HepG2 (cell line): Measurements from ENCODE around the gene AQP9. TPM values are rescaled to one million over a fixed set of nuclear protein-coding genes. Genes with fewer than 3 reads are reported as not detected.

ENCODE experiments used
- EZH2 ChIP-seq: conservative IDR thresholded peaks from 2 replicates; pipeline ENCODE4 v1.6.1; 2012; ENCODE audit warnings: mild to moderate bottlenecking, low read depth, low read length, moderate library complexity
- FOXP1 ChIP-seq, 2 experiments: fragments of 450-650 bp in 1 of 2; IDR thresholded peaks; 2 replicates each; pipeline ENCODE4 v1.6.1; 2017 to 2018; ENCODE audit warnings: antibody characterized with exemption in 1 of 2
- HDAC1 ChIP-seq: sonication (generic); formaldehyde crosslinking; IDR thresholded peaks from 2 replicates; pipeline ENCODE4 v1.5.1; 2020; ENCODE audit warnings: mild to moderate bottlenecking, missing genetic modification reagents
- HES4 ChIP-seq: sonication (generic); formaldehyde crosslinking; IDR thresholded peaks from 2 replicates; pipeline ENCODE4 v1.9.0; 2021; ENCODE audit warnings: mild to moderate bottlenecking, missing genetic modification reagents, borderline replicate concordance
- ZNF614 ChIP-seq: IDR thresholded peaks from 2 replicates; pipeline ENCODE4 v1.6.1; 2018; ENCODE audit warnings: missing biosample characterization, missing genetic modification reagents, inconsistent platforms, borderline replicate concordance
- ZNF644 ChIP-seq: IDR thresholded peaks from 2 replicates; pipeline ENCODE4 v1.6.1; 2016; ENCODE audit warnings: low read depth
- ZSCAN30 ChIP-seq: sonication (generic); formaldehyde crosslinking; IDR thresholded peaks from 2 replicates; pipeline ENCODE4 v1.5.0; 2020; ENCODE audit warnings: mild to moderate bottlenecking, missing genetic modification reagents
- polyA plus RNA-seq, 8 experiments: library from polyadenylated mRNA; depleted of rRNA in 3 of 8; stranded (reverse) in 7 of 8; unstranded in 1 of 8; fragments of >200 nt; fragmentation: Illumina TruSeq in 4 of 8; extraction: Trizol in 4 of 8; gene quantifications; 2 replicates each; pipeline versions ENCODE4 v1.2.1 to v1.2.3, GENCODE V29; 2011 to 2016; ENCODE audit warnings: low read depth in 4 of 8, missing spikeins in 1 of 8, mixed read lengths in 1 of 8; ENCODE audit not compliant: insufficient read depth in 1 of 8
- total RNA-seq, 5 experiments: library from RNA; depleted of rRNA; stranded (reverse); fragments of >200 nt; fragmentation: Illumina TruSeq; extraction: Trizol; gene quantifications; 2 replicates each; pipeline ENCODE4 v1.2.3, GENCODE V29; 2016; ENCODE audit warnings: low read depth in 1 of 5
- TF ChIP-seq, protein P1 (sequence below): IDR thresholded peaks from 2 replicates; pipeline ENCODE4 v1.6.1; 2016; ENCODE audit warnings: missing compliant biosample characterization, missing genetic modification reagents, borderline replicate concordance
- TF ChIP-seq, protein P2 (sequence below): sonication (generic); formaldehyde crosslinking; conservative IDR thresholded peaks from 2 replicates; pipeline ENCODE4 v1.8.0; 2022; ENCODE audit warnings: mild to moderate bottlenecking, moderate library complexity, missing genetic modification reagents
- TF ChIP-seq, protein P3 (sequence below): sonication (generic); formaldehyde crosslinking; IDR thresholded peaks from 2 replicates; pipeline ENCODE4 v1.4.0; 2020; ENCODE audit warnings: missing genetic modification reagents, borderline replicate concordance
- TF ChIP-seq, protein P4 (sequence below): sonication (generic); formaldehyde crosslinking; conservative IDR thresholded peaks from 2 replicates; pipeline ENCODE4 v1.4.0; 2020; ENCODE audit warnings: missing genetic modification reagents
- TF ChIP-seq, protein P5 (sequence below): sonication (generic); formaldehyde crosslinking; IDR thresholded peaks from 2 replicates; pipeline ENCODE4 v1.4.0; 2020; ENCODE audit warnings: missing genetic modification reagents, mild to moderate bottlenecking, borderline replicate concordance
- TF ChIP-seq, protein P6 (sequence below): sonication (generic); formaldehyde crosslinking; IDR thresholded peaks from 2 replicates; pipeline ENCODE4 v1.9.0; 2021; ENCODE audit warnings: missing genetic modification reagents, borderline replicate concordance
- TF ChIP-seq, protein P7 (sequence below): sonication (generic); formaldehyde crosslinking; IDR thresholded peaks from 2 replicates; pipeline ENCODE4 v1.4.0; 2020; ENCODE audit warnings: missing genetic modification reagents

AQP9 gene
- total and polyA plus RNA-seq, 2 of the 13 experiments (the other 11 are each of a cell fraction or from before 2014, with no cell fraction given), result not detected

DNA sequence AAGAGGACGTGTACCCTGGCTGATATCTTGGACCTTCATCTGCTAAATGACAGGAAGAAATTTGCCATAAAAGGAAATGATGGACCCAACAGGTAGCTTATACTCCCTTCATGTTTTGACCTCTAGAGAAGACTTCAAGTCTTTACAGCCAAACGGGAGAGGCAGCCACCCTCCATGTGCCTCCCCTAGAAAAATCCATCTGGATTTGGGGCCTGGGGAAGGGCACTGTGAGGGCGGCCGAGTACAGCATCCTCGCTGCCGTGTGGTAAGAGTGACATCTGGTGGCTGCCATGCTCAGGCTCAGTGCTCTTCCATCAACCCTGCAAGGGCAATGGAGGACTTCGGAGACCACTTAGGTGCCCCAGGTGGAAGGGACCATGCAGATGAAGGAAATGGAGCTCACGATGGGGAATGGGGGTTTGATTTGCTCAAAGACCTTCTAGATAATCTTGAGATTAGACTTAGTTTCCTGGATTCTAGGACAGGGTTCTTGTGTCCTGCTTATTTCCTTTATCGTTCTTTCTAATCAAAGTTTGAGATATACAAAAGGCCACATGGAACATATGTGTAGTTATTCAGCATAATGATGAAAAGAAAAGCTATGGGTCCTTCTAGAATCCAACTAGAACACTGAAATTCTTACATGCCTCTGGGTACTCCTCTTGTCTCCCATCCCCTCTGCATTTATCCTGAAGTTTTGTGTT, 44.4 kb downstream of the AQP9 start (continued):
- TF ChIP-seq ZSCAN30 (no peak), HES4 (CRISPR knock-in tag) (no peak), EZH2 (no peak), ZNF644 (CRISPR knock-in tag) (no peak), HDAC1 (no peak), ZNF614 (CRISPR knock-in tag) (no peak), FOXP1 (IDR thresholded peaks at IDR 0.05) (no peak), FOXP1 (CRISPR knock-in tag; IDR thresholded peaks at IDR 0.05) (no peak)
- TF ChIP-seq, protein P1, sequence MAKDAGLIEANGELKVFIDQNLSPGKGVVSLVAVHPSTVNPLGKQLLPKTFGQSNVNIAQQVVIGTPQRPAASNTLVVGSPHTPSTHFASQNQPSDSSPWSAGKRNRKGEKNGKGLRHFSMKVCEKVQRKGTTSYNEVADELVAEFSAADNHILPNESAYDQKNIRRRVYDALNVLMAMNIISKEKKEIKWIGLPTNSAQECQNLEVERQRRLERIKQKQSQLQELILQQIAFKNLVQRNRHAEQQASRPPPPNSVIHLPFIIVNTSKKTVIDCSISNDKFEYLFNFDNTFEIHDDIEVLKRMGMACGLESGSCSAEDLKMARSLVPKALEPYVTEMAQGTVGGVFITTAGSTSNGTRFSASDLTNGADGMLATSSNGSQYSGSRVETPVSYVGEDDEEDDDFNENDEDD, result no peak
- TF ChIP-seq, protein P2, sequence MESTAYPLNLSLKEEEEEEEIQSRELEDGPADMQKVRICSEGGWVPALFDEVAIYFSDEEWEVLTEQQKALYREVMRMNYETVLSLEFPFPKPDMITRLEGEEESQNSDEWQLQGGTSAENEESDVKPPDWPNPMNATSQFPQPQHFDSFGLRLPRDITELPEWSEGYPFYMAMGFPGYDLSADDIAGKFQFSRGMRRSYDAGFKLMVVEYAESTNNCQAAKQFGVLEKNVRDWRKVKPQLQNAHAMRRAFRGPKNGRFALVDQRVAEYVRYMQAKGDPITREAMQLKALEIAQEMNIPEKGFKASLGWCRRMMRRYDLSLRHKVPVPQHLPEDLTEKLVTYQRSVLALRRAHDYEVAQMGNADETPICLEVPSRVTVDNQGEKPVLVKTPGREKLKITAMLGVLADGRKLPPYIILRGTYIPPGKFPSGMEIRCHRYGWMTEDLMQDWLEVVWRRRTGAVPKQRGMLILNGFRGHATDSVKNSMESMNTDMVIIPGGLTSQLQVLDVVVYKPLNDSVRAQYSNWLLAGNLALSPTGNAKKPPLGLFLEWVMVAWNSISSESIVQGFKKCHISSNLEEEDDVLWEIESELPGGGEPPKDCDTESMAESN (CRISPR knock-in tag), result 0 out of 2 replicates have a peak, but pooled peaks have one; percentile 45
- TF ChIP-seq, protein P3, sequence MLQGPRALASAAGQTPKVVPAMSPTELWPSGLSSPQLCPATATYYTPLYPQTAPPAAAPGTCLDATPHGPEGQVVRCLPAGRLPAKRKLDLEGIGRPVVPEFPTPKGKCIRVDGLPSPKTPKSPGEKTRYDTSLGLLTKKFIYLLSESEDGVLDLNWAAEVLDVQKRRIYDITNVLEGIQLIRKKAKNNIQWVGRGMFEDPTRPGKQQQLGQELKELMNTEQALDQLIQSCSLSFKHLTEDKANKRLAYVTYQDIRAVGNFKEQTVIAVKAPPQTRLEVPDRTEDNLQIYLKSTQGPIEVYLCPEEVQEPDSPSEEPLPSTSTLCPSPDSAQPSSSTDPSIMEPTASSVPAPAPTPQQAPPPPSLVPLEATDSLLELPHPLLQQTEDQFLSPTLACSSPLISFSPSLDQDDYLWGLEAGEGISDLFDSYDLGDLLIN (CRISPR knock-in tag), result no peak
- TF ChIP-seq, protein P4, sequence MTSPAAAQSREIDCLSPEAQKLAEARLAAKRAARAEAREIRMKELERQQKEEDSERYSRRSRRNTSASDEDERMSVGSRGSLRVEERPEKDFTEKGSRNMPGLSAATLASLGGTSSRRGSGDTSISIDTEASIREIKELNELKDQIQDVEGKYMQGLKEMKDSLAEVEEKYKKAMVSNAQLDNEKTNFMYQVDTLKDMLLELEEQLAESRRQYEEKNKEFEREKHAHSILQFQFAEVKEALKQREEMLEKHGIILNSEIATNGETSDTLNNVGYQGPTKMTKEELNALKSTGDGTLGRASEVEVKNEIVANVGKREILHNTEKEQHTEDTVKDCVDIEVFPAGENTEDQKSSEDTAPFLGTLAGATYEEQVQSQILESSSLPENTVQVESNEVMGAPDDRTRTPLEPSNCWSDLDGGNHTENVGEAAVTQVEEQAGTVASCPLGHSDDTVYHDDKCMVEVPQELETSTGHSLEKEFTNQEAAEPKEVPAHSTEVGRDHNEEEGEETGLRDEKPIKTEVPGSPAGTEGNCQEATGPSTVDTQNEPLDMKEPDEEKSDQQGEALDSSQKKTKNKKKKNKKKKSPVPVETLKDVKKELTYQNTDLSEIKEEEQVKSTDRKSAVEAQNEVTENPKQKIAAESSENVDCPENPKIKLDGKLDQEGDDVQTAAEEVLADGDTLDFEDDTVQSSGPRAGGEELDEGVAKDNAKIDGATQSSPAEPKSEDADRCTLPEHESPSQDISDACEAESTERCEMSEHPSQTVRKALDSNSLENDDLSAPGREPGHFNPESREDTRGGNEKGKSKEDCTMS (CRISPR knock-in tag), result no peak
- TF ChIP-seq, protein P5, sequence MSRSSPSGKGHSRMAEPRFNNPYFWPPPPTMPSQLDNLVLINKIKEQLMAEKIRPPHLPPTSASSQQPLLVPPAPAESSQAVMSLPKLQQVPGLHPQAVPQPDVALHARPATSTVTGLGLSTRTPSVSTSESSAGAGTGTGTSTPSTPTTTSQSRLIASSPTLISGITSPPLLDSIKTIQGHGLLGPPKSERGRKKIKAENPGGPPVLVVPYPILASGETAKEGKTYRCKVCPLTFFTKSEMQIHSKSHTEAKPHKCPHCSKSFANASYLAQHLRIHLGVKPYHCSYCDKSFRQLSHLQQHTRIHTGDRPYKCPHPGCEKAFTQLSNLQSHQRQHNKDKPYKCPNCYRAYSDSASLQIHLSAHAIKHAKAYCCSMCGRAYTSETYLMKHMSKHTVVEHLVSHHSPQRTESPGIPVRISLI (CRISPR knock-in tag), result no peak
- TF ChIP-seq, protein P6, sequence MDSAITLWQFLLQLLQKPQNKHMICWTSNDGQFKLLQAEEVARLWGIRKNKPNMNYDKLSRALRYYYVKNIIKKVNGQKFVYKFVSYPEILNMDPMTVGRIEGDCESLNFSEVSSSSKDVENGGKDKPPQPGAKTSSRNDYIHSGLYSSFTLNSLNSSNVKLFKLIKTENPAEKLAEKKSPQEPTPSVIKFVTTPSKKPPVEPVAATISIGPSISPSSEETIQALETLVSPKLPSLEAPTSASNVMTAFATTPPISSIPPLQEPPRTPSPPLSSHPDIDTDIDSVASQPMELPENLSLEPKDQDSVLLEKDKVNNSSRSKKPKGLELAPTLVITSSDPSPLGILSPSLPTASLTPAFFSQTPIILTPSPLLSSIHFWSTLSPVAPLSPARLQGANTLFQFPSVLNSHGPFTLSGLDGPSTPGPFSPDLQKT (CRISPR knock-in tag), result no peak
- TF ChIP-seq, protein P7, sequence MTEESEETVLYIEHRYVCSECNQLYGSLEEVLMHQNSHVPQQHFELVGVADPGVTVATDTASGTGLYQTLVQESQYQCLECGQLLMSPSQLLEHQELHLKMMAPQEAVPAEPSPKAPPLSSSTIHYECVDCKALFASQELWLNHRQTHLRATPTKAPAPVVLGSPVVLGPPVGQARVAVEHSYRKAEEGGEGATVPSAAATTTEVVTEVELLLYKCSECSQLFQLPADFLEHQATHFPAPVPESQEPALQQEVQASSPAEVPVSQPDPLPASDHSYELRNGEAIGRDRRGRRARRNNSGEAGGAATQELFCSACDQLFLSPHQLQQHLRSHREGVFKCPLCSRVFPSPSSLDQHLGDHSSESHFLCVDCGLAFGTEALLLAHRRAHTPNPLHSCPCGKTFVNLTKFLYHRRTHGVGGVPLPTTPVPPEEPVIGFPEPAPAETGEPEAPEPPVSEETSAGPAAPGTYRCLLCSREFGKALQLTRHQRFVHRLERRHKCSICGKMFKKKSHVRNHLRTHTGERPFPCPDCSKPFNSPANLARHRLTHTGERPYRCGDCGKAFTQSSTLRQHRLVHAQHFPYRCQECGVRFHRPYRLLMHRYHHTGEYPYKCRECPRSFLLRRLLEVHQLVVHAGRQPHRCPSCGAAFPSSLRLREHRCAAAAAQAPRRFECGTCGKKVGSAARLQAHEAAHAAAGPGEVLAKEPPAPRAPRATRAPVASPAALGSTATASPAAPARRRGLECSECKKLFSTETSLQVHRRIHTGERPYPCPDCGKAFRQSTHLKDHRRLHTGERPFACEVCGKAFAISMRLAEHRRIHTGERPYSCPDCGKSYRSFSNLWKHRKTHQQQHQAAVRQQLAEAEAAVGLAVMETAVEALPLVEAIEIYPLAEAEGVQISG (CRISPR knock-in tag), result 0 out of 2 replicates have a peak, but pooled peaks have one; percentile 15
